Mesenchymal stem cell (in vitro differentiated cells and primary cell): Measurements from ENCODE around the gene MED15.
A peak's percentile ranks its signal among the peaks of the same experiment; 100 is the strongest.

ENCODE experiments used
- DNase-seq: peaks from one replicate; pipeline ENCODE4 v3.0.0-alpha.2; 2013
- H2AFZ ChIP-seq: one replicate; pipeline ENCODE4 v1.6.1; 2013; ENCODE audit warnings: low read depth, mild to moderate bottlenecking, control low read depth, inconsistent platforms, low read length, moderate library complexity
- H2AK5ac ChIP-seq: 2 replicates; pipeline ENCODE4 v1.6.1; 2013; ENCODE audit warnings: low read length, moderate library complexity, mild to moderate bottlenecking, inconsistent platforms; ENCODE audit not compliant: severe bottlenecking
- H2BK120ac ChIP-seq: one replicate; pipeline ENCODE4 v1.6.1; 2013; ENCODE audit warnings: low read depth, mild to moderate bottlenecking, inconsistent platforms, low read length, moderate library complexity
- H2BK12ac ChIP-seq, 2 experiments: one replicate each; pipeline ENCODE4 v1.6.1; 2013; ENCODE audit warnings: inconsistent platforms in 2 of 2, low read length in 2 of 2, mild to moderate bottlenecking in 2 of 2, moderate library complexity in 2 of 2, control low read depth in 1 of 2
- H2BK15ac ChIP-seq: one replicate; pipeline ENCODE4 v1.6.1; 2013; ENCODE audit warnings: mild to moderate bottlenecking, low read depth, inconsistent platforms; ENCODE audit not compliant: poor library complexity, severe bottlenecking
- H2BK5ac ChIP-seq: 2 replicates; pipeline ENCODE4 v1.6.1; 2013; ENCODE audit warnings: low read depth, mild to moderate bottlenecking, low read length, control low read depth, inconsistent platforms; ENCODE audit not compliant: poor library complexity, severe bottlenecking
- H3K14ac ChIP-seq, 2 experiments: one replicate each; pipeline ENCODE4 v1.6.1; 2013; ENCODE audit warnings: inconsistent platforms in 2 of 2, low read length in 2 of 2, control low read depth in 1 of 2, mild to moderate bottlenecking in 1 of 2, moderate library complexity in 1 of 2
- H3K18ac ChIP-seq, 2 experiments: one replicate each; pipeline ENCODE4 v1.6.1; 2013; ENCODE audit warnings: inconsistent platforms in 2 of 2, low read length in 2 of 2, control low read depth in 1 of 2, low read depth in 1 of 2, mild to moderate bottlenecking in 1 of 2
- H3K23ac ChIP-seq, 2 experiments: one replicate each; pipeline ENCODE4 v1.6.1; 2013; ENCODE audit warnings: inconsistent platforms in 2 of 2, low read length in 2 of 2, mild to moderate bottlenecking in 2 of 2, moderate library complexity in 2 of 2, control low read depth in 1 of 2
- H3K27ac ChIP-seq: 2 replicates; pipeline ENCODE4 v1.5.1; 2013; ENCODE audit warnings: mild to moderate bottlenecking, moderate library complexity, low read length, control low read depth, inconsistent platforms; ENCODE audit not compliant: poor library complexity, severe bottlenecking
- H3K27me3 ChIP-seq, 2 experiments: 2 replicates each; pipeline versions ENCODE4 v1.6.1 to v1.7.0; 2013; ENCODE audit warnings: low read length in 2 of 2, mild to moderate bottlenecking in 2 of 2, moderate library complexity in 2 of 2, control low read depth in 1 of 2, inconsistent platforms in 1 of 2; ENCODE audit not compliant: control insufficient read depth in 1 of 2, insufficient read depth in 1 of 2
- H3K36me3 ChIP-seq, 2 experiments: 2 replicates each; pipeline versions ENCODE4 v1.6.1 to v1.7.0; 2013; ENCODE audit warnings: low read length in 2 of 2, control low read depth in 1 of 2, inconsistent platforms in 1 of 2, low read depth in 1 of 2, mild to moderate bottlenecking in 1 of 2; ENCODE audit not compliant: insufficient read depth in 2 of 2, control insufficient read depth in 1 of 2
- H3K4ac ChIP-seq, 2 experiments: one replicate each; pipeline ENCODE4 v1.6.1; 2013; ENCODE audit warnings: inconsistent platforms in 2 of 2, low read length in 2 of 2, mild to moderate bottlenecking in 2 of 2, moderate library complexity in 2 of 2, control low read depth in 1 of 2, low read depth in 1 of 2
- H3K4me1 ChIP-seq: 2 replicates; pipeline ENCODE4 v1.6.1; 2013; ENCODE audit warnings: low read depth, low read length, control low read depth; ENCODE audit not compliant: control insufficient read depth, insufficient read depth
- H3K4me2 ChIP-seq: 2 replicates; pipeline ENCODE4 v1.6.1; 2013; ENCODE audit warnings: low read length, mild to moderate bottlenecking, inconsistent platforms; ENCODE audit not compliant: poor library complexity, severe bottlenecking
- H3K4me3 ChIP-seq, 2 experiments: 2 replicates each; pipeline versions ENCODE4 v1.5.1 to v1.7.0; 2013; ENCODE audit warnings: low read length in 2 of 2, mild to moderate bottlenecking in 2 of 2, control low read depth in 1 of 2, low read depth in 1 of 2; ENCODE audit not compliant: insufficient read depth in 1 of 2
- H3K79me1 ChIP-seq: replicated peaks from 2 replicates; pipeline ENCODE4 v1.6.1; 2013; ENCODE audit warnings: mild to moderate bottlenecking, control low read depth, low read length, inconsistent platforms; ENCODE audit not compliant: poor library complexity, severe bottlenecking
- H3K9ac ChIP-seq: 2 replicates; pipeline ENCODE4 v1.7.0; 2013; ENCODE audit warnings: mild to moderate bottlenecking, low read length, moderate library complexity
- H3K9me3 ChIP-seq: 2 replicates; pipeline ENCODE4 v1.7.0; 2013; ENCODE audit warnings: mild to moderate bottlenecking, low read length; ENCODE audit not compliant: control insufficient read depth
- H4K8ac ChIP-seq: one replicate; pipeline ENCODE4 v1.6.1; 2013; ENCODE audit warnings: inconsistent platforms, mild to moderate bottlenecking, low read length, moderate library complexity
- H4K91ac ChIP-seq: one replicate; pipeline ENCODE4 v1.6.1; 2013; ENCODE audit warnings: mild to moderate bottlenecking, low read length, inconsistent platforms
- WGBS: methylation state at CpG from one replicate; pipeline ENCODE4 v1.1.7; 2013; ENCODE audit warnings: mixed read lengths; 5-methylcytosine and 5-hydroxymethylcytosine counted together

Gene MED15

GRCh38 chr22:20508815-20509271 lies 1.4 kb downstream of the MED15 start:
- peak overlapping the region; percentile 96 for H3K4me2 ChIP-seq
- peak overlapping the region; percentile 94 for H3K27ac ChIP-seq
- H2BK120ac ChIP-seq, result peak overlapping the region; percentile 45
- no peak overlapping the region for H2AFZ ChIP-seq
- H3K27me3 ChIP-seq, result no peaks in the 10 kb centered on the region
- peaks cover 24% of the 10 kb centered on the region for H3K4me1 ChIP-seq
- no peaks in the 10 kb centered on the region for H3K9me3 ChIP-seq
- peaks cover 8% of the 10 kb centered on the region in 2 experiments for H3K36me3 ChIP-seq
- no peak overlapping the region for H2BK15ac ChIP-seq
- H3K4ac ChIP-seq, result peak overlapping the region; percentile 3 to 92
- DNase-seq, result no peak
- H3K14ac ChIP-seq, result peak overlapping the region in 1 of 2 experiments; percentile 18
- H3K18ac ChIP-seq, result peak overlapping the region; percentile 23 to 71
- peak overlapping the region in 1 of 2 experiments; percentile 79 for H3K23ac ChIP-seq
- H3K9ac ChIP-seq, result peak overlapping the region; percentile 99
- no peak overlapping the region for H2BK5ac ChIP-seq
- peak overlapping the region; percentile 3 to 65 for H2BK12ac ChIP-seq
- H4K8ac ChIP-seq, result peak overlapping the region; percentile 1
- H3K79me1 ChIP-seq, result no peaks in the 10 kb centered on the region
- peak overlapping the region; percentile 71 for H4K91ac ChIP-seq
- 47% methylated on average over 10 of the region's 10 CpGs for WGBS
- H3K4me3 ChIP-seq, result peak overlapping the region; percentile 30 to 97
- H2AK5ac ChIP-seq, result peak overlapping the region; percentile 11

GRCh38 chr22:20509344-20510047 lies 2.1 kb downstream of the MED15 start:
- Histone ChIP-seq H3K18ac (peak overlapping the region; percentile 71 to 81), H2AFZ (no peak overlapping the region), H3K27me3 (no peaks in the 10 kb centered on the region), H3K4ac (peak overlapping the region in 1 of 2 experiments; percentile 92), H3K9ac (peak overlapping the region; percentile 99), H3K79me1 (no peaks in the 10 kb centered on the region), H3K4me2 (peak overlapping the region; percentile 96), H2BK15ac (no peak overlapping the region), H4K91ac (no peak overlapping the region), H3K4me3 (peak overlapping the region in 1 of 2 experiments; percentile 97), H3K23ac (no peak overlapping the region), H2BK5ac (no peak overlapping the region), H2BK120ac (peak overlapping the region; percentile 45), H3K14ac (no peak overlapping the region), H3K36me3 (peaks cover 12 to 13% of the 10 kb centered on the region in 2 experiments), H2AK5ac (peak overlapping the region; percentile 72), H3K27ac (peak overlapping the region; percentile 94), H2BK12ac (no peak overlapping the region), H3K9me3 (no peaks in the 10 kb centered on the region), H4K8ac (peak overlapping the region; percentile 1), H3K4me1 (peaks cover 21% of the 10 kb centered on the region)
- 17% methylated on average over 6 of the region's 7 CpGs for WGBS
- DNase-seq, result peak; percentile 98

GRCh38 chr22:20510811-20511577 lies 3.6 kb downstream of the MED15 start:
- Histone ChIP-seq H2BK12ac (no peak overlapping the region), H3K79me1 (no peaks in the 10 kb centered on the region), H2BK5ac (no peak overlapping the region), H3K18ac (no peak overlapping the region), H2BK15ac (peak overlapping the region; percentile 60), H3K27me3 (no peaks in the 10 kb centered on the region), H3K14ac (no peak overlapping the region), H2AFZ (no peak overlapping the region), H3K23ac (no peak overlapping the region), H3K9me3 (no peaks in the 10 kb centered on the region), H4K91ac (no peak overlapping the region), H2BK120ac (no peak overlapping the region), H3K4me2 (no peak overlapping the region), H3K36me3 (peaks cover 15% of the 10 kb centered on the region in 2 experiments), H3K27ac (peak overlapping the region; percentile 46), H4K8ac (no peak overlapping the region), H3K4ac (no peak overlapping the region), H2AK5ac (no peak overlapping the region), H3K9ac (peak overlapping the region; percentile 99), H3K4me1 (peaks cover 25% of the 10 kb centered on the region), H3K4me3 (peak overlapping the region in 1 of 2 experiments; percentile 97)
- 91% methylated on average over 6 of the region's 10 CpGs for WGBS
- DNase-seq, result no peak
